Activated effector memory CD4-positive, alpha-beta T cell treated with anti-CD3 and anti-CD28 coated beads, Interleukin-2, amount 50 U/mL, for 16 hours (primary cell): ENCODE results near the gene MBNL3.

Source experiments
- DNase-seq: peaks from one replicate; pipeline ENCODE4 v3.0.0-alpha.2; 2020

The MBNL3 gene

DNA sequence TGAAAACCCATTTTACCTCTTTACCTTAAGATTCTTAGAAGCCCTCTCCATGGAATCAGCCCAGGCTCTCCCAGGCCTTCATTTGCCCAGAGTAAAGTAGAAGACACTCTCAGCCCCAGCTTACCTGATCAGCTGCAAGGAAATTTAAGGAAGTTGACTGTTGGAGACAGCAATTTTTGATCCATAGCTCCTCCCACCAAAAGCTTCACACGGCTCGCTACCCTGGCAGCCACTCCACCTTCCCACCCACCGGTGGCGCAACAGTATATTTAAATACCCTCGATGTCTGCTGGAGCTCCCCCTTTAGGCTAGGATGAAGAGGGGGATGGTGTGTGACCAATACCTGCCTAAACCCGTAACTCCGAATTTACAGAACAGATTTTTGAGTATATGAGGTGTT, 75.4 kb downstream of the MBNL3 start:
- DNase-seq = no peak

DNA sequence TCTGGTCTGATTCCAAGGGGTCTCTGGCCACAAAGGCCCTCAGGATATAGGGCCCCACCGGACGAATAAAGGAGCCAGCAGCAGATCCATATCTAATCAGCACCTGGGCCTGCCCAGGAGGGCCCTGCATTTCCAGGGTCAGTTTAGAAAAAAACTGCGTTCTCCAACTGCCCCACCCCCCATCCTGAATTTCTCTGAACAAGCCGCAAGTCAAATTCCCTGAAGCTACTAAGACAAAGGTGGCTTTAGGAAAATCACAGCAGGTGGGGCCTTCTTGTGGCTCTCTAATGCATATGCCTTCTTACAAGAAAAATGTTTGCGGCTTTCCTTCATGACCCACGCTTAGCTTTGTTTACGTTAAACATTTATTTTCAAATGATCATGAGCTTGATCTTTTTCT, 76.6 kb downstream of the MBNL3 start:
- DNase-seq = no peak

DNA sequence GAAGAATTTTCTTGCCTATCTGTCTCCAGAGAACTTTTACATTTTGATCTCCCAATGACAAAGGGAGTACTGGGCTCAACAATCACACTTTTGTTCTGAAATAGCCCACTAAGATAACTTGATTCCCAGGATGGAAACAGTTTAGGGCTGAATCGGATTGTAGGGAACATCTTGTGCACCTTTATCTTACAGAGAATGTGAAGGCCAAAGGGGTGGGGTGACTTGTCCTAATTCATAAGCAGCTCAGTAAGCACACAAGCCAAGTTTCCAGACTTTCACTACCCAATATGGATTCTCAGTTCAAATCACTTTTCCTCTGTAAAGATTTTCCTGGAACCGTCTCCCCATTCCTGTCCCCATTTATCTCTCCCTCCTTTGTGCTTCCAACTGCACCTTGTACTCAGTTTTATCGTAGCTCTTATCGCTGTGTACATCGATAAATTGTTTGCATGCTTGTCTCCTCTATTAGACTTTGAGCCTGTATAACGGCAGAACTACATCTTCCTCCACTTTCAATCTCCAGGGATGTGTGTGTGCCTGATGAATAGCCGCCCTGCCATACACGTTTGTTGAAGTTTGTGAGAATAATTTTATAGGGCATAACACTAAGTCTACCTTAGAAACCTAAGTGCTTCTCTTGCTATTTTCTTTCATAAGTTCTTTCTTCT, 77.4 kb downstream of the MBNL3 start:
- no peak for DNase-seq

DNA sequence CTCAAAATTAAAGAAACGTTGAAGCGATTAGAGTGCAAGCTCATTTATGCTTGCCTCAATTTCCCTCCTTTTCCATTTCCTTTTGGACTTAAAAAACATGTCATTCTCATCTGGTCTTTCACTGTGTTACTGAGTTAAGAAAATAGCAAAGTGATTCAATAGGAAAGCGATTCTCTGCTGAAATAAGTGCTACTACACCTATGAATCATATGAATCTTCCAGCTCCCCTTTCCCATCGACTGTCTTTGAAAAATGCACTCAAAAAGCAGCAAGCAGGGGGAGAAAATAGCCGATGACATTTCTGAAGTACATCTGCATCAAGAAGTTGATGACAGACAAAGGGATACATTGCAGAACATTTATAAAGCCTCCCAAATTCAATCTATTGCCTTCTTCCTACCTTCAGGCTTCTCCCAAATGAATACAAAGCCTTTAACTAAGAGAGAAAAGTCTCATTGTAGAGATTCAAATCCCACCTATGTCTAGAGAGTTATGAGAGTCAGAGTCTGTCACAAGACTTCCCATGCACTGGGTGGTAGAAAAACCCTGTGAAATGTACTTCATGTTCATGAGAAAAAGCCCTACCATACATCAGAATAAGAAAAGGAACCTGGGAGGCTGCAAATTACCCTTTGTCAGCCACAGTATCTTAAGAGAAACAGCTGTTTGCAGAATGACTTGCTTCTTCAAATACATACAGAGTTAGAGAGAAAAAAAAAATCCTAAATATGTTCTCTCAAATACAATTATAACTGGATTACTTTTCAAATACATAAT, 78.9 kb downstream of the MBNL3 start:
- DNase-seq = no peak

DNA sequence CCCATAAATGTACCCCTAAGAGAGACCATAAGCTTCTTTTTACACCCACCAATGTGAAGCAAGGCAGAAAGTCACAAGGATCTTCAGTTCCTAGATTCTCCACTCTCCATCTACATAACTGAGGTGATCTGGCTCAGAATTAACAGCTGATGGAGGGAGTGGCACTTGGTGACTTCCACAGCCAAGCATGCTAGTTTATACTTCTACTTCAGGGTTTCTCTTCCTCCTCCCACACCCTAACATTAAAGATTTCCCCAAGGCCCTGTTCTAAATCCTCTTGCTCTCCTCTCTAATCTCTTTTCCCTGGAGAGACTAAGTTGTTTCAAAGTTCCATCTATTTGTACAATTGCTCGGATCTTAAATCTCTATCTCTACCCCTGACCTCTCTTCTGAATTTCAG, 81.1 kb downstream of the MBNL3 start:
- no peak for DNase-seq

DNA sequence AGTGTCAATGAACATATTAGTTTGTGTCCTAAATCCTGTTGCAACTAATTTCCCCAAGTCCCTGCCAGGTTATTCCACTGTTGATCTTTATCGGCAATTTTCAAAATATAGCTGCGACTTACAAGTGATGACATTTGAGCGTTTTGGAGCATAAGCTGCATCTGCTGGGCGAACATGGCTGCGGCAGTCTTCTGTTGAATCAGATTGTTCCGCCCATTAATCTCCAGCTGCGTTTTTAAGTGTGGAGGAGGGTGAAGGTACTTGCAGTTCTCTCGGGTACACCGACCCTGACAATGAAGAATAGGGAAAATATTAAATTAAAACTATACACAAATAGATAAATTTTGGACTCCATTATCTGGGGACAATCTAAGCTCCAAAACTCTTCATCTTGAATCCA, 82.7 kb downstream of the MBNL3 start:
- no peak for DNase-seq

DNA sequence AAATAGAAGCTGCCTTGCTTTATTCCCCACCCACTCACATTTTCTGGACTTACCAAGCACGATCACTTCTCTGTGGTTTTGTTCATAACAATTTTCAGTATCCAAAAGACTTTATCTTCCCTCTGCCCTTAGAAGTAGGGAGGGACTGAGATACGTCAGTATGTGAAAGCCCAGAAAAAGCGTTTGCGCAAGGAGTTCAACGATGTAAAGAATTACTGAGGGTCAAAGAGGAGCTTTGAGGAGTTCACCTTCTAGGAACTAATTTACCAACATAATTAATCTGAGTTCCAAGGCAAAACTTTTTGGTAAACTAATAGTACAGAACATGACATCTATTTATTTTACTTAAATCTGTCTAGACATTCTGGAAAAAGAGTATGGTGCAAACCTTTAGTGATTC, 84.6 kb downstream of the MBNL3 start:
- no peak for DNase-seq

DNA sequence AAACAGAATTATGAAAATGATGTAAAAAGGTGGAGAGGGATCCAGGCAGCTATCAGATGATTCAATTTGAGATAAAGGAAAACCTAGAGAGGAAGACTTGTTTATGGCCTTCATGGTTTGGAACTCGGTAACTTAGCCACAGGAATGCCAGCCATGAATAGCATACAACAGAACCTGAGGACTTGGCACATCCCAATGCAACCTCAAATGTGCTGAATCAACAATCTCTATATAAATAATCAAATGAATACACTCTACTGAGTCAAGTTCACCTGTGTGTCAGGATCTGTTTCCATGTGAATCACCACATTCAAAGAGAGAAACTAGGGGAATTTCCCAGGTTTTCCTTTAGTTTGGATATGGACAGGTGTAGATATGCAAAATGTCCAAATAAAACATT, 86.9 kb downstream of the MBNL3 start:
- no peak for DNase-seq

DNA sequence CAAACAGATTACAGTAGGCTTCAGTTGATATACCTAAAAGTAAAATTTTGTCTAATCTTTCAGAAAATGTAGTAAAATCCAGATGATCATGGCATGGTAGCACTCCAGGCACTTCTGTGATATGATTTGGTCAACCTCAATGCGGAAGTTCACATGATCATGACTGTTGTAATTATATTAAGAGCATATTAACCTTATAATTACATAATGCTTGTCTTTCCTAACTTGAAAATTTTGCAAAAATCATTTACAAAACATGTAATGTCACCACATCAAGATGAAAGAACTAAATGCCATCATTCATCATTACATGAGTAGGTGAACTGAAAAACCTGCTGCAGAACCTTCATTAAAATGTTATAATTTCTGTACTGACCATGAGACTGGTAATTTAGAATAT, 88.1 kb downstream of the MBNL3 start:
- no peak for DNase-seq

DNA sequence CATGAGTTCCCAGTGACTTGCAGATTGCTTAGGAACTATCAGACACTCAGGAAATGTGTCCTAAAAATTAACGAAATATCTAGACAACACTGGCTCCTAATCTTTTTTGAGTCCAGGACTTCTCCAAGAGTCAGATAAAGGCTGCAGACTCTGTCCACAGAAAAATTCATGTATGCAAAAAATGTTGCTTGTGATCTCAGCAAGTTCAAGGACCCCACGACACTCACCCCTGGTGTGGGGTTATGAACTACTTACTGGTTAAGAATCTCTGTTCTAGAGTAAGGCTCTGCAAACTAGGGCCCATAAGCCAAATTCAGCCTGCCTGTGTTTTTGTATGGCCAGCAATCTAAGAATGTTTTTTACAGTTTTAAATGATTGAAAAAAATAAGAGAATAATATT, 93.2 kb downstream of the MBNL3 start:
- DNase-seq = no peak

DNA sequence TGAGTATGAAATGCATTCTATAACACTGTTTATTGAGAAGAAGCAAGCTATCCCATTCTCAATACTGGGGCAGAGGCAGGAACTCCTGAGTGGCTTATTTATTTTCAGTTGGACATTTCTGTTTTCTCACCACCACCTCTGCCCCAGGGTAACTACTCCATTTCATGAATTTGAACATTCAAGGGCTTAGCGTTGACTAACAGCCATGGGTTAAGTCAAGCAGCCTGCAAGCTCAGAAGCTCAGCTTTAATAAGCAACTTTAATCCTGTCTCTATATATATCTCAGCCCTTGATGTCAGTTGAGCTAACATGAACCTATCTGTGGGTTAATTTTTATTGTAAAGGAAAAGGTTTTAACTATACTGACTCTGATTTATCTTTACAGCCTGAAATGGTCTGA, 93.8 kb downstream of the MBNL3 start:
- no peak for DNase-seq

DNA sequence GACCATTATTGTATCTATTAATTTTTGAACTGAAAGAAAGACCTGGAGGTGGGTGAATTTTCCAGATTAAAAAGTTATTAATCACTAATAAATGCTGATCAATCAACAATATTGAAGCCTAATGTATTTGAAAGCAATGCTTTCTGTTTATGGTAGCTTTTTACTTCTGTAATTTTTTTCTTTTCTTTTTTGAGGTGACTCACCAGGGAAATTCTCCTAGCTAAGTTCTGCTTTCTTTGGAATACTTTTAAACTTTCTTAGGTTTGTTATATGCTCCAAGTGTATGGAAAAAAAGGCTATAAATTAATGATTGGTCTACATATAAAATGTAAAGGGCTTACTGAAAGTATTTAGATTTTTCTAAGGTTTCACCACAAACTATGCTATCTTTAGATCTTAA, 94.2 kb downstream of the MBNL3 start:
- no peak for DNase-seq

DNA sequence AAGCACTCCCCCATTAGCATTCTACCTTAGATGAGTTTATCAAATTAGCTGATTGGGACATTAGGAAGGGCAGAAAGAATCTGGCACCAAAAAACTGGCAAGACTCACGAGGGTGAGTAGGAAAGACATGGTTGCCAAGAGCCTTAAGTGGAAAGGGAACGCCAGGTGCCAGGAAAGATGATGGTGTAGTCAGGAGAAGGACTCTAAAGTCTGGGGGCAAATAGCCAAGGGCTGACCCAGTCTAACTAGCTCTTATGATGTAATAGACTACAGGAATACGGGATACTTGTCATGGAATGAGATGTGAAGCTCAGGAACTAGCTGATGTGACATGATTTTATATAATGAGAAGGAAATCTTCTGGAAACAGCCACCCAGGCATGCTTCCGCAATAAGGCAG, 94.8 kb downstream of the MBNL3 start:
- no peak for DNase-seq

DNA sequence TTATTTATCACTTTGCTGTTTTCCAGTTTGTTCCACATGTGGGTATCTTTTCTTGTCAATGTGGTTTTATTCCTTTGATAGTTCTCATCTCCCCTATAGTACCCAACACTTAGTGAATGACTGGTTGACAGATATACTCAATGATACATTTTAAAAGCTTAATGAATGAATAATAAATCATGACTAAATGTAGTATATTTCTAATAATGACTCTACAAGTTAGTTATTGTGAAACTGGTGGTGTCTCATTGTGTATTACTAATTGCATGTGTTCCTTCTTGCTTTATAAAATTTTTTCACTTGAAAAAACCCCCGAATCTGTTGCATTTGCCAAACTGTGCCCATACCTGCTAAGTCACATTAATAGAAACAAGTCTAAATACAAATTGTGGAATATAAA, 95.4 kb downstream of the MBNL3 start:
- no peak for DNase-seq

DNA sequence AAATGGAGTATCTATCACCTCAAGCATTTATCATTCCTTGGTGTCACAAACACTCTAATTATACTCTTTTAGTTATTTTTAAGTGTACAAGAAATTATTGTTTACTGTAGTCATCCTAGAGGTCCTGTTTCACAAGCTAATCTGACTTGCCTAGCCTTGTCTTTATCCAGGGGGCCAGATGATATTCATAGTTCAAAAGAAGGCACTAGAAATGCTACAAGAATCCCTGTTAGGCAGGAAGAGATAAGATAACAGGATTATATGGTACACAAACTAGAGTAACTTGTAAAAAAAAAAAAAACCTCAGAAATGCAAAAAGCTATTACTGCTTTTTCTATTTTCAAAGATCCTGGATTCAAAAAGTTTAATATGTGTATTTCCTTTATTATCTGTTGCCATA, 95.8 kb downstream of the MBNL3 start:
- DNase-seq = no peak

DNA sequence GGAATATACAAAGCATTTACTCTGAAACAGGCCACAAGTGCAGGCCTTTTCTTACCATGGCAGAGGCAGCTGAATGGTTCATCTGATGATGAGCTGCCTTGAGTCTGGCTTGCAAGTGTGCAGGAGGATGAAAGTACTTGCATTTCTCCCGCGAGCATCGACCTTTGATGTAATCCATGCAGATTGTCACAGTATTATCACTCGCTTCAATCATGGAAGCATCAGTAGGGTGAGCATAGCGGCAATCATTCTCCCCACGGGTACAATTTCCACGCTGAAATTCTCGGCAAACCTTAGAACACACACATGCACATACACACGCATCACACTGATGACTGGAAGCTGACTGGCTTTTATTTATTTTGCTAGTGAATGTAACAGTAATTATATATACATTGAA, 98.0 kb downstream of the MBNL3 start:
- DNase-seq = no peak

DNA sequence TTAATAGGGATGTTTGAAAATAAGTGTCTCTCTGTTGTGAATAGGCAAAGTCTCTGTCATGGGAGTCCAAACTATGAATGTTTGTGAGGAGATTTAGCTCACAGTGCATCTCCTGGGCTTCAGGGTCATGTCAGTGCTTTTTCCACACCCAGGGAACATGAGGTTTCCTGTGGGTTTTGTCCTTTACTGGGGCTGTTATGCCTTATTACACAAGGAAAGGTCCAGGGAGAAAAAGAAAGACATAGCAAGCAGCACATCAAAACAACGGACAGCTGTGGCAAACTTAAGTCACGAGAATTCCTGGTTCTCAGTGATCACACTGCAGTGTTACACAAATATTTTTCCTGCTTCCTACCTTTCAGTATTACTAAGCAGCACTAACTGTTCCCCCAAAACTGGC, 99.4 kb downstream of the MBNL3 start:
- no peak for DNase-seq

DNA sequence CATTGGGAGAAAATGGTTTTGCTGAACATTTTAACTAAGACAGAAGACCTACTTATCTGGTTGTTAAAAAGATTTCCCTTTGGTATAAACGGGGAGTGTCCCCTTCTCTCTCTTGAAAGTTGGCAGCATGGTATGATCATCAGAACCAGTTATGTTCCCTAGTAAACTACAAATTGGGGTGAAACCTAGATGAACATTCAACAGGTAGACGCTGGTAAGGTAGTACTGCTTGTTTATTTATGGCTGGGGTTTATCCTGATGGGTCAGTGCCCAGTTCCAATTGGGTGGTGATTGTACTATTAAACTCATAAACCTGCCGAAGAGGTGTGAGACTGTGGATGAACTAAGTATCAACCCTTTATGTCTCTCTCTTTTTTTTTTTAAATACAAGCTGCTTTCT, 100.5 kb downstream of the MBNL3 start:
- DNase-seq = no peak

DNA sequence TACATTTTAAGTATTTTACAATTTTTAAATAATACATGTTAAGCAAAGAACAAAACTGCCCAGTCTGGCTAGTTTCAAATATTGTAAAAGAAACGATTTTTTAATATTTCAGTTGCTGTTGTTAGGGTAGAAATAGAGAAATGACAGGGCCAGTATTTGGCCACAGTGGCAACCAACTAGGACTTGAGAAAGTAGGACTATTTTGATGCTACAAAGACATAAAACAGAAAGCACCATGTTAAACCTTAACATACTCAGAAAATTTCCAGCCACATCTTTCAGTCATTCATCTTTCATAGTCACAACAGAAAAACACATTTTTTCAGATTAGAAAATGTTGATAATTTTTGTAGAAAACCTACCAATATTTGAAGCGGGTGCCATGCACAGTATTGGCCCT, 104.5 kb downstream of the MBNL3 start:
- no peak for DNase-seq

DNA sequence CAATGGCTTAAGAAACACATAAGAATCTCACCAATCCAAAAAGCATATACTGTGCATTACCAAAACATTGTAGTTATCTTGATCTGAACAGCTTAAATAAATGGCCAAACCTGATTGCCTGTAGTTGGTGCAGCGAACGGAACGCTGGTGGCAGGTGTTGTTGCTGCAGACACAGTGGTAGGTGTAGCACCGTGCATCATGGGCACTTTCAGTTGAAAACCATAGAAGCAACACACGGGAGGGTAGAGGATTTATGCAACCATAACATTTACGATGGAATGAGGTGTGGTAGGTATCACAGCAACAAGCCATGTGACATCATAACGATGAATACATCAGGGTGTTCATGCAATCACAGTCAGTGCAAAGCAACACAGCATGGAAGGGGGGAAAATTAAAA, 106.8 kb downstream of the MBNL3 start:
- DNase-seq = no peak

DNA sequence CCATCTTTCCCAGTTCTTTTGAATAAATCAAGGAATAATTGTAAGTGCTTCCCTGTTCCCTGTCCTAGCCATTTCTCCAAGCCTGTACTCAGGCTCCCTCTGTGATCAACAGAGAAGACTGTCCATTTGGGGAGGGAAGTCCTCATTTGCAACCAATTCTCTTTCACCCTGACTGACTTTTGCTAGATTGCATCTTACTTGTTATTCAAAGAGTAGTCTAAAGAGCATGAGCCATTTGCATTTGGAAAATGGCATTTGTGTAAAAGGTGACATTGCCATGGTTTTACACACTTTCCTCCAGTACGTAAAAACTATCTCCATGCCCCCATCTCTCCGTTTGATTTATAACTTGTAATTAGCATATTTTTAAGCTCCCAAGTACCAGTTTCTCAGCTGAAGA, 110.6 kb downstream of the MBNL3 start:
- DNase-seq = no peak

DNA sequence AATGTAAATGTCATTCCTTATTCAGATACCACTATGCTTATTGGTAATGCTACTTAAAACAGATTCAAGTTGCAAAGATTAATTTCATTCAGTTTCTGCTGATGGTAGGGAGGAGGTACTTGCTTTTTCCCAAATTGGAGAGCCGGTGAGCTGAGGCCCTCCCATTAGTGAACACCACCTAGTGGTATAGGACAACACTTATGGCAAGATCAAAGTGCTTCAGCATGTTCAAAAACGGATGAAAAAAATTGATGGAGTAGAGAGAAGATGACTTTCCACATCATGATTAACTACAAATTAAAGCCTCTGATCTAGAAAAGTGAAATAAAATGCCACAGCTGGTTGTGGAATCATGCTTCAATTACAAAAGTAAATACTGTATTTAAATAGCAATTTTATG, 112.9 kb downstream of the MBNL3 start:
- DNase-seq = no peak

DNA sequence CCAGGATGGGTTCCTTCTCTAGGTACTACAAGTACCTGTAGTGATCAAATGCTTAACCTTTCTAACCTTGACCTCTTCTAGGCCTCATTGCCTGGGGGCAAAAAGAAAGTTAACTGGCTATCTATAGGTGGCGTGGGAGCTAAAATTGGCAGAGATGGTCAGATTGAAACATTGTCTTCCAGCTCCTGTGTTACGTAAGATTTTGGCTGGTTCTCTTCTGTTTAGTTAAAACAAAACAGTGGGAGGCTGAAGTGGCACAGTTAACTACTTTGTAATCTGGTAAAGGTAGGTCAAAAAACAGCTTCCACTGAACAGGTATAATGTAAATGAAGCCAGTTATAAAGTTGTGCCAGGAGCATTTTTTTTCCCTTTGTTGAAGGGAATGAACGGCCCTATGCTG, 115.2 kb downstream of the MBNL3 start:
- no peak for DNase-seq

DNA sequence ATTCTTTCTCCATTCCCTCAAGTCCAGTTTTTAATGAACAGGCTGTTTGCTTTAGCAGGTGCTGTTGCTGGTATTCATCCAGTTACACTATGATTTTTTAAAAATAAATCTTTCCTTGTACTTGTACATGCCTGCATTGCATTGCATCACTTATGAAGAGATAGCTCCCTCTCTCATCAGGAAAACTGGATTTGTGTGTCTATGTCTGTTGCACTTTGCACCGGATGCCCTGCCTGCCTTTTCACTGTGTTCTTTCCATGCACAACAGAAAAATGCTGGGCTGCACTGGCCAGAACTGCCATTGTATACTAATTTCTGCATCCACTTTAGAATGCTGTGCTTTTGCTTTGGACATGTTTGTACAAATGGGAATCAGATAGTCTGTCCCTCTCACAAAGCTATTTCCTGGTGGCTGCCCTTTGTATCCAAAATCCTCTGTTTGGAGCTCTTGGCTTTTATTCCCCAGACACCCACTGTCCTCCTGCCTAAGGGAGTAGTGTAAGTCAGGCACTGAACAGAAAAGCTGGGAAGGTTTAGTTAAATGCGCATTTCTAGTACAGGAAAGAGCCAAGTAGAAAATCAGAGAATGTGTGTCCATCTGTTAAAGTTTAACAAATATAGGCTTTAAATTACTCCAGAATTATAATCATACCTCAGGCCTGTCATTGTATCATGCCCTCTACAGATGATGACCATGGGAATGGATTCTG, 119.1 kb downstream of the MBNL3 start:
- no peak for DNase-seq
